ENCODE measurements around the gene IFNA16.
"Not testable (repeated sequence)": the region's sequence is repeated elsewhere in the genome, so short reads cannot be mapped to it uniquely, and the experiment has no call there.

Gene IFNA16

DNA sequence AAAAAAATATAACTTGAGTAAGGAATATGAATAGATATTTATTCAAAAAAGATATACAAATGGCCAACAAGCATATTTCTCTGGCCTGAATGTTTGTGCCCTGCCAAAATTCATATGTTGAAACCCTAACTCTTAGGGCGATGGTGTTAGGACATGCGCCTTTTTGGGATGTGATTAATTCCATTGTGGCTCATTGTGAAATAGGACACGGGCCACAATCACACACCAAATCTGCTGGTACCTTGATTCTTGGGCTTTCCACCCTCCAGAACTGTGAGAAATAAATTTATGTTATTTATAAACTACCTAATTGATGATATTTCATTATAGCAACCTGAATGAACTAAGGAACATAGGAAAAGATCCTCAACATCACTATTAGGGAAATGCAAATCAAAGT is 45.0 kb downstream of the IFNA16 start:
- no peak for TF ChIP-seq ZFX (IDR thresholded peaks at IDR 0.05; ENCODE audit: borderline replicate concordance)
- TF ChIP-seq, protein P1, sequence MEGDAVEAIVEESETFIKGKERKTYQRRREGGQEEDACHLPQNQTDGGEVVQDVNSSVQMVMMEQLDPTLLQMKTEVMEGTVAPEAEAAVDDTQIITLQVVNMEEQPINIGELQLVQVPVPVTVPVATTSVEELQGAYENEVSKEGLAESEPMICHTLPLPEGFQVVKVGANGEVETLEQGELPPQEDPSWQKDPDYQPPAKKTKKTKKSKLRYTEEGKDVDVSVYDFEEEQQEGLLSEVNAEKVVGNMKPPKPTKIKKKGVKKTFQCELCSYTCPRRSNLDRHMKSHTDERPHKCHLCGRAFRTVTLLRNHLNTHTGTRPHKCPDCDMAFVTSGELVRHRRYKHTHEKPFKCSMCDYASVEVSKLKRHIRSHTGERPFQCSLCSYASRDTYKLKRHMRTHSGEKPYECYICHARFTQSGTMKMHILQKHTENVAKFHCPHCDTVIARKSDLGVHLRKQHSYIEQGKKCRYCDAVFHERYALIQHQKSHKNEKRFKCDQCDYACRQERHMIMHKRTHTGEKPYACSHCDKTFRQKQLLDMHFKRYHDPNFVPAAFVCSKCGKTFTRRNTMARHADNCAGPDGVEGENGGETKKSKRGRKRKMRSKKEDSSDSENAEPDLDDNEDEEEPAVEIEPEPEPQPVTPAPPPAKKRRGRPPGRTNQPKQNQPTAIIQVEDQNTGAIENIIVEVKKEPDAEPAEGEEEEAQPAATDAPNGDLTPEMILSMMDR (IDR thresholded peaks at IDR 0.05): no peak
- H3K27ac ChIP-seq: no peak overlapping the region

GRCh38 chr9:21171351-21171750 is 45.8 kb downstream of the IFNA16 start:
- TF ChIP-seq, protein P1 (IDR thresholded peaks at IDR 0.05): no peak
- TF ChIP-seq ZFX (IDR thresholded peaks at IDR 0.05; ENCODE audit: borderline replicate concordance): no peak
- no peak overlapping the region for H3K27ac ChIP-seq

- not testable (repeated sequence) for H3K27ac ChIP-seq
Measured at GRCh38 chr9:21166560-21166959, 50.6 kb downstream of the IFNA16 start, which contains the start of gene IFNA21. TSS of gene IFNA21 (minus strand) at chr9:21166660. CDS start at chr9:21166612, 48 bp downstream.
